Measurements from ENCODE around the gene ZSCAN22.
"Not testable (repeated sequence)": the region's sequence is repeated elsewhere in the genome, so short reads cannot be mapped to it uniquely, and the experiment has no call there.

The ZSCAN22 gene

DNA sequence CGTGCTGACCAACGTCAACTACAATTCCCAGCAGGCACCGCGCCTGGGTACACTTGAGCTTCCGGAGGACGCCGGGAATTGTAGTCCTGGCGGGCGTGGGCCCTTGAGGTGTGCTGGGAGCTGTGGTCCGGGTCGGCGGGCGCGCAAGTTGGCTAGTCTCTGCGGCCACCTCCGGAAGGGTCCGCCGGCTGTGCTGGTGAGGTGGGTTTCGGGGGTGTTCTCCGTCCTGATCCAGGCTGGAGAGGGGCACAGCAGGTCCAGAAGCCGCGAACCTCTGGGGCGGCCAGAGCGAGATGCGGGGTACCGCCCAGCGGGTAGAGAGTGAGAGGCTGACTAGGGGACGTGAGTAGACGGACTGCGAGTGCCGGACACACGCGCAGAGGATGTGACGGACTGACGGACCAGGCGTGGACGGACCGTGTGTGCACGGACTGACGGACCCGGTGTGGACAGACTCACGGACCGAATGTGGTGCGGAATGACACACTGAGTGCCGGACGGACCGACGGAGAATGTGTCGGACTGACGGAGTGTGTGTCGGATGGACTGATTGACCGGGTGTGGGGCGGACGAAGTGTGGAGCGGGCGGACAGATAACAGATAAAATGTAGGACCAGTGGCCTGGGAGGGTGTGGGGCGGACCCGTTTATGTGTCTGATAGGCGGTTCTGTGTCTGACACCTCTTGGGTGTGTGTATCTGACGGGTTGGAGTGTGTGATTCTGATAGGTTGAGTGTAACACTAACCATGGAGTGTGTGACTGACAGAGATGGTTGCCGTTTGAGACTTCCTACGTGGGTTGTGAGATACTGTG is at the start of gene ZSCAN22:
Gene ZSCAN22, plus strand, starts transcription at position 81 of the 813 bp plus-strand sequence. CDS start 7,809 bp downstream, outside the sequence.
- DNase-seq: peak; percentile 91

DNA sequence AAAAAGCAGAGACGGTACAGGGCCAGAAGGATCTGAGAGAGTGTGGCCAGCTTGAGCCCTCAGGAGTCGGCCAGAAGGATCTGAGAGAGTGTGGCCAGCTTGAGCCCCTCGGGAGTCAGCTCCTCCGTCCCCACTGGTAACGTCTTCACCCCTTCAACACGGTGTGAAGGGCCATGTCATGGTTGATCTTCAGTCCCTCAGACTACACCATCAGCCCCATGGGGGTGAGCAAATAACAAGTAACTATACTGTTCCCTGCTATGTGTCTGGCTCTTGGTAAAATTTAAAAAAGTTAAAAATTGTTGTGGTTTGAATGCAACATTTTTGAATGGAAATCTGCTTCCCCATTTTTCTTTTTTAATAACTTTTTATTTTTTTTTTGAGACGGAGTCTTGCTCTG is 49.6 kb upstream of the ZSCAN22 start:
- no peak for DNase-seq

DNA sequence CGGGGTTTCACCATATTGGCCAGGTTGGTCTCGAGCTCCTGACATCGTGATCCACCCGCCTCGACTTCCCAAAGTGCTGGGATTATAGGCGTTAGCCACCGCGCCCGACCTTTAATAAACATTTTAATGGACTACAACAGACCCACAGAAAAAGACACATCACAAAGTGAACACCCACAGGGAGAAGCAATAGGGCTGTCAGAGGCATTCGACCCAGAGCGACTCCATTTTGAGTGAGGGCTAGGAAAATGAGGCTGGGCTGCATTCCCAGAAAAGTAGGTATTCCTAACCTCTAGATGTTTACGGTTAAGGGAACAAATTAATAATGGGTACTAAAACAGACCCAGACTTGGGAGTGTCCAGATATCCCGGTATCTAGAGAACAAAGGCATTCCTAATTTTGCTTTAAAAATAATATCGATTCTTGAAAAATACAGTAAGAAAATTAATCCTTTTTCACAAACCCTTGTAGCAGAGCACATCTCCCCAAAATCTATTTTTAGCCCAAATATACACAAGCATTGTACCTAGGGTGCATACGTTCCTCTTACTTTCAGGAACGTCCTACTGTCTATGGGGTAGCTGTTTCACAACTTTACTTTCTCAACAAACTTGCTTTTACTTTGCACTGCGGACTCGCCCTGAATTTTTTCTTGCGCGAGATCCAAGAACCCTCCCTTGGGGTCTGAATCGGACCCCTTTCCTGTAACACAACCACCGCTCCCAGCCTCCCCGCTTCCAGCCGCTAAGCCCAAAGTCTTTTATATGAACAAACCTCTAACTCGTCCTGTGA is 48.9 kb upstream of the ZSCAN22 start:
- no peak for DNase-seq

DNA sequence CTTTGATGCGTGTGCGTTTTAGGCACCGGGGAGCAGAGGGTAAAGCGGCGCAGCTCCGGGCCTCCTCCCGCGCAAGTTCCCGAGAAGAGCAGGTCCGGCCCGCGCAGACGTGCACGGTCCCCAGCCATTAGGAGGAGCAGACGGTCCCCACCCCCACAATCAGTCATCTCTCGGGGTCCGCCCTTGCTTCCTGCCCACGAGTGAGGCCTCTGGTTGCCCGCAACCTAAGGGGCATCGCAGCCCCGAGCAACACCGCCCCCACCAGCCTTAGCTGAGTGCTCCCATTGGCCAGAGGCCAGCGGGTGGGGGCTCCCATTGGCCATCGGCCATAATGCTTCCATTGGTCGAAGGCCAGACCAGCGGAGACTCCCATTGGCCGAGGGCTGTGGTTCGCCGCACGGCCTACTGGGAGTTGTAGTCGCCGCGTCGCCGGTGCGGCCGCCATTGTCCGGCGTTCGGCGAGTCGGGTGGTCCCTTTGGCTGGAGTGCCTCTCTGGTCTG is 48.2 kb upstream of the ZSCAN22 start, which contains the start of gene ZNF8:
Gene ZNF8, plus strand, starts transcription at position 415 of the 501 bp plus-strand sequence. CDS start 127 bp downstream, outside the sequence.
- peak; percentile 97 for DNase-seq

DNA sequence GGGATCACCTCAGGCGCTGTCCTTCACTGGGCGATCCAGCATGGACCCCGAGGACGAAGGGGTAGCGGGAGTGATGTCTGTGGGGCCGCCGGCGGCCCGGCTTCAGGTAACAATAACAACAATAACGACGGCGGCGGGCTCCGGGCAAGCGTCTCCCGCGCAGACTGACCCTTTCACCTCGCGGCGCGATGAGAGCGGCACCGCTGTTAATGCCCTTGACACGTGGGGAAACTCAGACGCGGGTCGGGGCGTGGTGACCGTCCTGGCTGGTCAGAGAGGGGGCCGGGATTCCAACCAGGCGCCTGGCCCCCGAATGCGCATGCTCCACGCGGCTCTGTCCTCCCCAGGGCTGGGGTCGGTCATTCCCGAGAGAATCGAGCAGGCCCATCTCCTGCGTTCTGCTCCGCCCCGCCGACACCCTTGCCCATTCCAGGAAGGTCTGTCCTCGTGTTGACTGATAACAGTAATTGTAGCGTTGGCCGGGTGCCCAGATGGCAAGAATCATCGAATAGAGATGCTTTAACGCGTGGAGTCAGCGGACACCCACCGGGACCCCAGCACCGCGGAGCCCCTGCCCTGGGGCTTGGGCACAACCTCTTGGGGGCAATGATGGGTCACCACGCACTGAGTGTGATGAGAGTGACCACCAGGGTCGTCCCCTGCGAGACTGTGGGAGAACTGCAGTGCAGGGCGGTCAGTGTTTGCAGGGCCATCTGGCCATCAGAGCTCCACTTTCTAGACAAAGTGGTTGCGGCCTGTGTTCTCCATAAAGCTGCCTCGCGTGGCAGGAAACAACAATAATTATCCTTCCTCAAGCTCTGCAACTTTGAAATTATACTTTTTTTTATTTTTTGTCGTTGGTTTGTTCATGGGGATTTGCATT is 47.5 kb upstream of the ZSCAN22 start:
- DNase-seq: peak; percentile 45

DNA sequence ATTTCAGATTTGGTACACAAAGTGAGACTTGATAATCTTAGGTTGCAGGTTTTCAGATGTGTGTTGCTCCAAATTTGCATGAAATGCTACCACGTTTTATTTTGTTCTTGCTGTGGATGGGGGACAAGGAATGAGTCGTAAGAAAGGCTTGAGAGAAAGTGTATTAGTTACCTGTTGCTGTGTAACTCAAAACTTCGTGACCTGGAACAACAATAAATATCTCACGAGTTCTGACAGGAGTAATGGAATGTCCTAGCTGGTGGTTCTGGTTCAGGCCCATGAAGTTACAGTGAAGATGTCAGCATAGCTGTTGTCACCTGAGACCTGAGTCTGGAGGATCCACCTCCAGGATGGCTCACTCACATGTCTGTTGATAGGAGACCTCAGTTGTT is 46.9 kb upstream of the ZSCAN22 start:
- DNase-seq: no peak

DNA sequence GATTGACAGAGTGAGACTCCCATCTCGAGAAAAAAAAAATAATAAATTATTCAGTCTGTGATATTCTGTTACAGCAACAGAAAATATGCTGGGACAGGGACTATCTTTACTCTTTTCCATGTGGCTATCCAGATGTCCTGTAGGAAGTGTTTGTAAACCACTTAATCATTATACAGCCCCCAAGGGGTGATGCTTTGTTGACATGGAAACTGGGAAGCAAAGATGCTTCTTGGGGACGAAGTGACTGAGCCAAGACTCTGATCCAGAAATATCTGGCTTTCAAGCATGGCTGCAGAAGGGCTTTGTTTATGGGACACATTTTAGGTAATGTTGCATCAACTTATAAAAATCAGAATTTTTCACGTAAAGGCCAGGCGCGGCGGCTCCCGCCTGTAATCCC is 42.6 kb upstream of the ZSCAN22 start:
- DNase-seq: no peak

DNA sequence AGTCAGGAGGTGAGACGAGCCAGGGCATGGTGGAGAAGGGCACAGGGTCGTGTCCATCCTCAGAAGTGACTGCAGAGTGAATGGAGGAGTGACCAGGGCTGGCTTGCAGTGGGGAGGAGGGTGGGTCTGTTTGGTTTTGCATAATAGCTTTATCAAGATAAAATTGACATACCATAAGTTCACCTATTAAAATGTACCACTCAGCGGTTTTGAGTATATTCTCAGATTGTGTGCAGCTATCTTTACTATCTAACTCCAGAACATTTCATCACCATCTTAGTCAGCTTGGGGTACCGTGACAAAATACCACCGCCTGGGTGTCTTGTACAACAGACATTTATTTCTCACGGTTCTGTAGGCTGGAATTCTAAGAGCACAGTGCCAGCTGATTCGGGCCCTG is 34.9 kb upstream of the ZSCAN22 start:
- DNase-seq: no peak

DNA sequence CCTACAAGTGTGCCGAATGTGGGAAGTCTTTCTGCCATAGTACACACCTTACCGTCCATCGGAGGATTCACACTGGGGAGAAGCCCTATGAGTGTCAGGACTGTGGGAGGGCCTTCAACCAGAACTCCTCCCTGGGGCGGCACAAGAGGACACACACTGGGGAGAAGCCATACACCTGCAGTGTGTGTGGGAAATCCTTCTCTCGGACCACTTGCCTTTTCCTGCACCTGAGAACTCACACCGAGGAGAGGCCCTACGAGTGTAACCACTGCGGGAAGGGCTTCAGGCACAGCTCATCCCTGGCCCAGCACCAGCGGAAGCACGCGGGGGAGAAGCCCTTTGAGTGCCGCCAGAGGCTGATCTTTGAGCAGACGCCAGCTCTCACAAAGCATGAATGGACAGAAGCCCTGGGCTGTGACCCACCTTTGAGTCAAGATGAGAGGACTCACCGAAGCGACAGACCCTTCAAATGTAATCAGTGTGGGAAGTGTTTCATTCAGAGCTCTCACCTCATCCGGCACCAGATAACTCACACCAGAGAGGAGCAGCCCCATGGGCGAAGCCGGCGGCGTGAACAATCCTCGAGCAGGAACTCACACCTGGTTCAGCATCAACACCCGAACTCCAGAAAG is 31.9 kb upstream of the ZSCAN22 start:
- no peak for DNase-seq

DNA sequence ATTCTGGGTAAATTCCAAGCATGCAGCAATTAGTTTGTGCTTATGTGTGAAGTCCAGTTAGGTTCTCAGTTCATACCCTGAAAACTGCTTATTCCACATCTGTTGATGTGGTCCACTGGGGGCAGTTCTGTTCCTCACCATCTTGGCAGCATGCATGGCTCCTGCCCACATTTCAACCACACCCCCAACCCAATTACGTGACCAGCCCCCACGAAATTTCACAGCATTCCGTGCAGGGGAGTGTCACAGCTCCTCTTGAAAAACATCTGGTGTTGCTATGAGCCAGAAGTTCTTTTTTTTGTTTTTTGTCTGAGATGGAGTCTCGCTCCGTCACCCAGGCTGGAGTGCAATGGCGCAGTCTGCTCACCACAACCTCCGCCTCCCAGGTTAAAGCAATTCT is 30.7 kb upstream of the ZSCAN22 start:
- no peak for DNase-seq

DNA sequence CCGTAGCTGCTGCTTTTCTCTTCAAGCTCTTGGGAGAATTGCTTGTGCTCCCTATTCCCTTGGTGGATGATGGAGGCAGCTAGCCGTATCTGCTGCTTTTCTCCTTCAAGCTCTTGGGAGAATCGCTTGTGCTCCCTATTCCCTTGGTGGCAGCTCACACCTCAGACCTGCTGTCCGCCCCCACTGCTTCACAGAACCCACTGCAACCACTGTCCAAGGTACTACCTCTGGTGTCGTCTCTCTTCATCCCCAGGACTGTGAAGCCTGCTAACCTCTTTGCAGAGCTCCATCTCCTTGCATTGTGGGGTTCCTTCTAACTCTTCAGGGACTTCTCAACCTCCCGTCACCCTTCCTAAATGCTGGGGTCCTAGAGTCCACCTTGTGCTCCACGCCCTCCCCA is 26.2 kb upstream of the ZSCAN22 start:
- no peak for DNase-seq

DNA sequence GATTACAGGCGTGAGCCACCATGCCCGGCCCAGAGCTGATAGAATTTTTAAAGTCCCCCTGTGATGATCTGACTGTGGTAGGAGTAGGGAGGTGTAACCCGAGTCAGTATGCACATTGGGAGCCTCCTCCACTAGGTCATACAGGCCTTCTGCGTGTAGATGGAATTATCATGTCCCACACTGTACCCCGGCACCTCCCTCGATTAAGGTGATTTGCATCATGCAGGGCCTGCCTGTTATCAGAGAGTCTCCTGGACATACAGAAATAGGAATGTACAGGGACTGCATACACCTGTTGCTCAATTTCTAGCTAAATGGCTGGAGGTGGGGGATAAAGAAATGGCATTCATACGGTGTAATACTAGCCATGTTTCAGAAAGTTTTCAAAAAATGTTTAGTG is 22.5 kb upstream of the ZSCAN22 start:
- DNase-seq: no peak

DNA sequence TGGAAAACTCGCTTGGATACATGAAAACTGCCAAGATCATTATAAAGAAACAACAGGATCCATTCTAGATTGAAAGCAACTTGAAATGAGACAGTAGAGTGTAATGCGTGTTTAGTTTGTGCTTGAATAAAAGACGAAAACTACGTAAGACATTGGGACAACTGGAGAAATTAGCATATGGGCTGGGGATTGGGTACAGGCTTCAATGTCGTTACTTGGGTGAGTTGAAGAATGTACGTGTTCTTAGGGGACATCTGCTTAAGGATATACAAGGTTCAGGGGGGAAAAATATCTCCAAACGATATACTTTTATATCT is 22.1 kb upstream of the ZSCAN22 start:
- no peak for DNase-seq

DNA sequence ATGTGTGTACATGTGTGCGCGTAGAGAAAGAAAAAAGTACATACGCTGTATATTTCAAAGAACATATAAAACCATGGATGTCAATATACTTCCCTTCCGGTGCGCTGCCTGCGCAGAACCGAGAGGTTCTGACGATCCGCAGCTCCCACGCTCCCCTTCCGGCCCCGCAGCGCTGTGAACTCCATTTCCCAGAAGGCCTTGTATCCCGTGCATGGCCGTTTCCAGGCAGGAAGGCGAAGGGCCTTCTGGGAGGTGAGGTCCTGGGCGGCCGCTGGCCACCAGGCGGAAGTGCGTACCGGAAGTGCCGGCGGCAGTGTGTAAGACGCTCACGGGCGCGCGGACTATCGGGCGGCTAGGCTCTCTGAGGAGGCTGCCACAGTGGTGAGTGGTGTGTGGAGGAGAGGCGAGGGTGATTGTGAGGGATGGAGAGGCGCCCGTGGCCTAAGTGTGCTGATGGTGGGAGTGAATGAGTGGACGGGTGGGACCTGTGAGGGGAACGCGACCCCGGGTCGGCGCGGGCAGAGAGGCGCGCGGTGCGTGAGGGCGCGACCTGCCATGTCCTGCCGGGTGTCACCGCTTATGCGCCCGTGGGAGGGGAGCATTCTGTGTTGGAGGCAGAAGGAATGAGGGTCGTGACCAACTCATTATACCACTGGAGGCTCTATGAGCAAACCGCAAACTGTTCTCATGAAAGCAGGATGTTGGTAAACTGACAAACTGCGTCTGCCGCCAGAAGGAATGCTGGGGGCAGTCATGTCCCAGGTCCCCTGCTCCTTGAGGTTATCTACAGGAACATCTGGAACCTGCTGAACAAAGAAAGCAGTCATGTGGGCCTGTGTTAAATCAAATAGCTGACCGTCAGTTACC is 21.5 kb upstream of the ZSCAN22 start, which contains the start of gene ERVK3-1:
Gene ERVK3-1, plus strand, starts transcription at position 313 of the 867 bp plus-strand sequence. CDS start 6,792 bp downstream, outside the sequence.
- DNase-seq: peak; percentile 94

DNA sequence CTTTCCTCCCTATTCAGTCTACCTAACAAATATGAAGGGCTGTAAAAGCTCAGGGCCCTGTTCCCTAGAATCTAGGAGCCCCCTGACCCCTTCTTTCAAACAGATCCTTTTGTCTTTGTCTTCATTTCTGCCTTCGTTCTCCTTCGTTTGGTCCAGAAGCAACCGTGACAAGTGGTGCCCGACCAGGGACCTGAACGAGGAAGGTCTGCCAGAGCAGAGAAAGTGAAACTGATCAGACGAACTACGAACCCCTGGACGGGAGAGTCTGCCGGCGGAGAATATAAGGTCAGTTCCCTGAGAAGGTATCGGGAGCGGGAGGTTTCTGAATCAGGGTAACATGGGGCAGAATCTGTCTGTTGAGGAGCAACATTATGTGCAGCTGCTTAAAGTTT is 20.9 kb upstream of the ZSCAN22 start:
- DNase-seq: no peak

DNA sequence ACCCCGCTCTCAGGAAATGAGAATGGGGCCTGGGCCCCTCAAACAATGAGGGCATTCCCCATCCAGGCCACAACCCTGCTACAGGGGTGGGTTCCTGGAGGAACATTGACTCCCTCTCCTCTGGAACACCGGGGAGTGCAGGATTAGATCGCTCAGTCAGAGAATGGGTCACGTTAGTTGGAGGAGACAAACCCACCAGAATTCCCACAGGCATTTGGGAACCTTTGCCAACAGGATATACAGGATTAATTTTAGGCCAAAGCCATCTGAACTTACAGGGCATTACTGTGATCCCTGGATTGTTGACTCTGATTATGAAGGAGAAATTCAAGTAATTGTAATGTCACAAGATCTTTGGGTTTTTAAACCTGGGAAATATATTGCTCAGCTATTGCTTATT is 19.1 kb upstream of the ZSCAN22 start:
- DNase-seq: no peak

DNA sequence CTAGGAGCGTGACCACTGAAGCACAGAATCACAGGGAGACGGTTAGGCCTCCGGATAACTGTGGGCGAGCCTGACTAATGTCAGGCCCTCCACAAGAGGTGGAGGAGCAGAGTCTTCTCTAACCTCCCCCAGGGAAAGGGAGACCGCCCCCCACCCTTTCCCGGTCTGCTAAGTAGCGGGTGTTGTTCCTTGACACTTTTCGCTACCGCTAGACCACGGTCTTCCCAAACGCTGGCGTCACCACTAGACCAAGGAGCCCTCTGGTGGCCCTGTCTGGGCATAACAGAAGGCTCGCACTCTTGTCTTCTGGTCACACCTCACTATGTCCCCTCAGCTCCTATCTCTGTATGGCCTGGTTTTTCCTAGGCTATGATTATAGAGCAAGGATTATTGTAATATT is 16.1 kb upstream of the ZSCAN22 start:
- not testable (repeated sequence) for DNase-seq

DNA sequence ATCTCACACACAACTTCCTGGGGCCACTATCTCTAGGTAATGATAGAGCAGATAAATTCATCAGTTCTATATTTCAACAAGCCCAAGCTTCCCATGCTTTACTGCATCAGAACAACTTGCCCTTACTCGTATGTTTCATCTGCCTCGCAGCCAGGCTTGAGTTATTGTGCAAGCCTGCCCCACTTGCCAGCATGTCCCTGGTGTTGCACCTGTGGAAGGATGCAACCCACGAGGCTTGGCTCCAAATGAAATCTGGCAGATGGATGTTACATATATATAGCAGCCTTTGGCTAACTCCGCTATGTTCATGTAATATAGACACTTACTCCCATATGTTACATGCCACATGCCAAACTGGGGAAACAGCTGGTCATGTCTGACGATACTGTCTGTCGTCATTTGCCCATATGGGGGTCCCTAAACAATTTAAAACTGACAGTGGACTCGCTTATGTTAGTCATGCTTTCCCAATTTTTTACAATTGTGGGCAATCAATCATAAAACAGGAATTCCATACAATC is 15.4 kb upstream of the ZSCAN22 start:
- no peak for DNase-seq

DNA sequence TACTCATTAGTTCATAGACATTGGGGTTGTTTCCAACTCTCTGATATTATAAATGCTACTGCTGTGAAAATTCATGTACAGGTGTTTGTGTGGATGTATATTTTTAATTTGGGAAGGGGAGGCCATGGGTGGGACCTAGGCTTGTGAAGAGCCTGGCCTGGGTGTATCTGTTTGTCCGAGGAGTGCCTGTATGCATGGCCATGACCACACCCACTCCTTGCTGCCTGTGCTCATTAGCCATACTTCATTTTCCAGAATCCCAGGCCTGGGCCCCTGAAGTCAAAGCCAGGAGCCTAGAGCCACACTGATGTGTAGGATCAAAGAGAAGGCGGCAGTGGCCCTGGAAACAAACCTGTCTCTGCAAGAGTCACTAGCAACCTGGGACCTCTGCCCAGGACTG is 11.2 kb upstream of the ZSCAN22 start:
- no peak for DNase-seq

DNA sequence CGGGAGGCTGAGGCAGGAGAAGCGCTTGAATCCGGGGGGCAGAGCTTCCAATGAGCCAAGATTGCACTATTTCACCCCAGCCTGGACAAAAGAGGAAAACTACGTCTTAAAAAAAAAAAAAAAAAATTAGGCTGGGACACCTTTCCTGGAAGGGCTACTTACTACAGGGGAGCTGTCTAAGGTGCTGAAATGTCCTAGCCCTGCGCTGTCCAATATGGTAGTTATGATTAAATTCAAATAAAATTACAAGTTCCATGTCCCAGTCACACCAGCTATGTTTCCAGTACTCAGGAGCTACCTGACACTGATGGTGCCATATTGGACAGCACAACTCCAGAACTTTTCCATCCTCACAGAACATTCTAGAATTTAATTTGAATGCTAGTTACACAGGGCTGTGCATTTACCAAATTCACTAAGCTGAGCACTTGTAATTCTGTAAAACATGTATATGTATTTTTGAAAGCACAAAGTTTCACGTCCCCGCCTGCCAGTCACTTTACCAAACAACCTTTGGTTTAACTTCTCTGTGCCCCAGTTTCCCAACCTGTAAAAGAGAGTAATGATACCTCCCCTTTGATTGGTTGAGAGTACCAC is 9.2 kb upstream of the ZSCAN22 start:
- peak; percentile 16 for DNase-seq

DNA sequence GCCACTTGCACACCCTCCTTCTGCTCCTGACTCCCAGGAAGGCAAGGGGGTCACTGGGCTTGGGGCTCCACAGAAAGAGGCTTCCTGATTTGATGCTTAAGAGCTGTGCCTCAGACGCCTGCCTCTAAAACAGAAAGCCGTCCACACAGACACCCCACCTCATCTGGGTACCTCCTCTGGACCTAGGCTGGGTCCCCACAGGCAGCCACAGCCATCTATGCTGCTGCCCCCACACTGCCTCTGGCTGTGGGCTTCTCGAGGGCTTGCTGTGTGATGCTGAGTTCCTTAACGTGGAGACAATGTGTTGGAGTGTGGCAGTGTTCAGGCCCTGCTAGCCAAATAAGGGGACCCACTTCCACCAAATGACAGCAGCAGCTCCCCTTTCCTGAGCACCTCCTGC is 8.5 kb upstream of the ZSCAN22 start:
- no peak for DNase-seq
